Measurements from ENCODE around the gene LRTM2. TPM values are rescaled to one million over a fixed set of nuclear protein-coding genes. Genes with fewer than 3 reads are reported as not detected.

Gene LRTM2
- polyA plus RNA-seq, 1 donor (not counting 4 experiments of a cell fraction or from before 2014, with no cell fraction given), result not detected

GRCh38 chr12:1852076-1852475 is 31.7 kb downstream of the LRTM2 start:
- Histone ChIP-seq H3K36me3 (ENCODE audit: control insufficient read depth in 2 of 2, extremely low read depth in 1 of 2, insufficient read depth in 2 of 2, low read length in 2 of 2) (no peaks in the 10 kb centered on the region), H3K27me3 (ENCODE audit: control insufficient read depth, extremely low read depth, insufficient read depth, low read length) (peaks cover 10% of the 10 kb centered on the region), H3K4me1 (ENCODE audit: control insufficient read depth, extremely low read depth, insufficient read depth, low read length) (no peaks in the 10 kb centered on the region), H3K4me2 (ENCODE audit: control insufficient read depth, extremely low read depth, insufficient read depth, low read depth, low read length) (no peak overlapping the region), H3K9me1 (ENCODE audit: control insufficient read depth, extremely low read depth, insufficient read depth, low read length) (no peaks in the 10 kb centered on the region), H3K9me3 (ENCODE audit: control insufficient read depth, low read depth, low read length) (peaks cover 10% of the 10 kb centered on the region), H3K4me3 (ENCODE audit: control insufficient read depth in 2 of 3, extremely low read depth in 1 of 3, insufficient read depth in 2 of 3, low read depth in 1 of 3, low read length in 3 of 3) (no peak overlapping the region), H4K20me1 (ENCODE audit: control insufficient read depth, extremely low read depth, insufficient read depth, low read length) (no peaks in the 10 kb centered on the region), H2AFZ (ENCODE audit: control insufficient read depth, low read length) (no peak overlapping the region), H3K79me2 (ENCODE audit: control insufficient read depth, insufficient read depth, low read length) (no peaks in the 10 kb centered on the region), H3K27ac (ENCODE audit: control insufficient read depth, insufficient read depth, low read length) (no peak overlapping the region), H3K9ac (ENCODE audit: control insufficient read depth, extremely low read depth, insufficient read depth, low read length) (no peak overlapping the region)
- TF ChIP-seq EZH2 (IDR thresholded peaks at IDR 0.05; ENCODE audit: low read length), result no peak
- TF ChIP-seq, protein P1, sequence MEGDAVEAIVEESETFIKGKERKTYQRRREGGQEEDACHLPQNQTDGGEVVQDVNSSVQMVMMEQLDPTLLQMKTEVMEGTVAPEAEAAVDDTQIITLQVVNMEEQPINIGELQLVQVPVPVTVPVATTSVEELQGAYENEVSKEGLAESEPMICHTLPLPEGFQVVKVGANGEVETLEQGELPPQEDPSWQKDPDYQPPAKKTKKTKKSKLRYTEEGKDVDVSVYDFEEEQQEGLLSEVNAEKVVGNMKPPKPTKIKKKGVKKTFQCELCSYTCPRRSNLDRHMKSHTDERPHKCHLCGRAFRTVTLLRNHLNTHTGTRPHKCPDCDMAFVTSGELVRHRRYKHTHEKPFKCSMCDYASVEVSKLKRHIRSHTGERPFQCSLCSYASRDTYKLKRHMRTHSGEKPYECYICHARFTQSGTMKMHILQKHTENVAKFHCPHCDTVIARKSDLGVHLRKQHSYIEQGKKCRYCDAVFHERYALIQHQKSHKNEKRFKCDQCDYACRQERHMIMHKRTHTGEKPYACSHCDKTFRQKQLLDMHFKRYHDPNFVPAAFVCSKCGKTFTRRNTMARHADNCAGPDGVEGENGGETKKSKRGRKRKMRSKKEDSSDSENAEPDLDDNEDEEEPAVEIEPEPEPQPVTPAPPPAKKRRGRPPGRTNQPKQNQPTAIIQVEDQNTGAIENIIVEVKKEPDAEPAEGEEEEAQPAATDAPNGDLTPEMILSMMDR (optimal IDR thresholded peaks at IDR 0.05 in 1 of 3, IDR thresholded peaks at IDR 0.05 in 1 of 3, conservative IDR thresholded peaks at IDR 0.05 in 1 of 3; ENCODE audit: extremely low read depth in 1 of 3, insufficient read depth in 2 of 3, low read length in 3 of 3), result no peak
- DNase-seq (ENCODE audit: low read depth, low spot score) (no peak), FAIRE-seq (no peak)
- dilution Hi-C loops (cut with MboI; ENCODE audit: extremely low pct_ligation_motif_present, low sequenced_read_pairs), result no loop called here

DNA sequence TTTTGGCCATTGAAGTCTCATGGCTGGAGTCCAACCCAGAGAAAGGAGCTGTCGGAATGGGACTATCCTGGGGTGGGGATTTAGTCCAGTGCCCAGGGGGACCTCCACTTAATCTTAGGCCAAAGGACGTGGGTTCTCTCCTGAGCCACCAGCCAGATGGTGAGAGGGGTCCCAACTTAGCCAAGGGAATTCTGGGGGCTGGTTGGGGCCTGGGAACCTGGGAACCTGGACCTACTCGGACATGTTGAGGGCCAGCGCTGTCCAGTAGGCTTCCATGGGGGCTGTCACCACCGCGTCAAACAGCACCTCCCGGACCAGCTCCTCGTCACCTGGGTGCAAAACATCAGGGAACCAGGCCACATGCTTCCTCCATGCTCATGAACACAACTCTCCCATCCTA is 33.4 kb downstream of the LRTM2 start:
- peaks cover 6% of the 10 kb centered on the region for H3K27me3 ChIP-seq (ENCODE audit: control insufficient read depth, extremely low read depth, insufficient read depth, low read length)
- H3K36me3 ChIP-seq (ENCODE audit: control insufficient read depth in 2 of 2, extremely low read depth in 1 of 2, insufficient read depth in 2 of 2, low read length in 2 of 2), result no peaks in the 10 kb centered on the region
- no peak overlapping the region for H3K4me2 ChIP-seq (ENCODE audit: control insufficient read depth, extremely low read depth, insufficient read depth, low read depth, low read length)
- H3K4me1 ChIP-seq (ENCODE audit: control insufficient read depth, extremely low read depth, insufficient read depth, low read length), result no peaks in the 10 kb centered on the region
- peaks cover 10% of the 10 kb centered on the region for H3K9me3 ChIP-seq (ENCODE audit: control insufficient read depth, low read depth, low read length)
- no peak for DNase-seq (ENCODE audit: low read depth, low spot score)
- H2AFZ ChIP-seq (ENCODE audit: control insufficient read depth, low read length), result no peak overlapping the region
- no peaks in the 10 kb centered on the region for H3K9me1 ChIP-seq (ENCODE audit: control insufficient read depth, extremely low read depth, insufficient read depth, low read length)
- dilution Hi-C loops (cut with MboI; ENCODE audit: extremely low pct_ligation_motif_present, low sequenced_read_pairs), result no loop called here
- H3K79me2 ChIP-seq (ENCODE audit: control insufficient read depth, insufficient read depth, low read length), result no peaks in the 10 kb centered on the region
- no peak overlapping the region for H3K9ac ChIP-seq (ENCODE audit: control insufficient read depth, extremely low read depth, insufficient read depth, low read length)
- H3K27ac ChIP-seq (ENCODE audit: control insufficient read depth, insufficient read depth, low read length), result no peak overlapping the region
- H3K4me3 ChIP-seq (ENCODE audit: control insufficient read depth in 2 of 3, extremely low read depth in 1 of 3, insufficient read depth in 2 of 3, low read depth in 1 of 3, low read length in 3 of 3), result no peak overlapping the region
- no peaks in the 10 kb centered on the region for H4K20me1 ChIP-seq (ENCODE audit: control insufficient read depth, extremely low read depth, insufficient read depth, low read length)
- TF ChIP-seq, protein P1 (optimal IDR thresholded peaks at IDR 0.05 in 1 of 3, IDR thresholded peaks at IDR 0.05 in 1 of 3, conservative IDR thresholded peaks at IDR 0.05 in 1 of 3; ENCODE audit: extremely low read depth in 1 of 3, insufficient read depth in 2 of 3, low read length in 3 of 3), result no peak
- no peak for TF ChIP-seq EZH2 (IDR thresholded peaks at IDR 0.05; ENCODE audit: low read length)
- FAIRE-seq, result no peak
